ENCODE measurements around the gene NFATC3.

DNA sequence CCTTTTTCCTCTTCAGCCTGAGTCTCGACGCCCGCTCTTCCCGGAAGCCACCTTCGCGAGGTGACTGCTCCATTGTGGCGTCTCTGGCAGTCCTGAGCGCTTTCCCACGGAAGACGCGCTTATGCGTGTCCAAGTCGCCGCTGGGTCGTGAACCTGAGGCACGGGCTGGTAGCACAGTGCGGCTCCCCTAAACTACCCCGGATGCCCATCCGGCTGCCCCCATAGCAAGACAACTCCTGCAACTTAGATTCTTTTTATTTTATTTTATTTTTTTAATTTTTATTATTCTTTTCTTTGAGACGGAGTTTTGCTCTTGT is 152.8 kb downstream of the NFATC3 start:
- TF ChIP-seq BRCA1 (IDR thresholded peaks at IDR 0.05; ENCODE audit: low read depth, low read length) (no peak), POLR2AphosphoS5 (IDR thresholded peaks at IDR 0.05; ENCODE audit: low read depth, low read length) (no peak), TAF1 (IDR thresholded peaks at IDR 0.05; ENCODE audit: low read depth, low read length) (no peak), POLR2A (IDR thresholded peaks at IDR 0.05; ENCODE audit: control extremely low read depth in 1 of 2, low read depth in 2 of 2, low read length in 2 of 2) (no peak), SIRT6 (IDR thresholded peaks at IDR 0.05; ENCODE audit: low read length) (no peak), EZH2 (IDR thresholded peaks at IDR 0.05; ENCODE audit: low read depth, low read length, severe bottlenecking) (no peak), CTCF (IDR thresholded peaks at IDR 0.05; ENCODE audit: control extremely low read depth in 1 of 3, insufficient read depth in 1 of 3, low read depth in 1 of 3, low read length in 3 of 3) (no peak), KDM1A (IDR thresholded peaks at IDR 0.05; ENCODE audit: borderline replicate concordance, low read length) (no peak), ASH2L (IDR thresholded peaks at IDR 0.05; ENCODE audit: low read length) (no peak), KDM4A (IDR thresholded peaks at IDR 0.05; ENCODE audit: low read depth, low read length, severe bottlenecking) (no peak)
- TF ChIP-seq, protein P1, sequence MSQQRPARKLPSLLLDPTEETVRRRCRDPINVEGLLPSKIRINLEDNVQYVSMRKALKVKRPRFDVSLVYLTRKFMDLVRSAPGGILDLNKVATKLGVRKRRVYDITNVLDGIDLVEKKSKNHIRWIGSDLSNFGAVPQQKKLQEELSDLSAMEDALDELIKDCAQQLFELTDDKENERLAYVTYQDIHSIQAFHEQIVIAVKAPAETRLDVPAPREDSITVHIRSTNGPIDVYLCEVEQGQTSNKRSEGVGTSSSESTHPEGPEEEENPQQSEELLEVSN (IDR thresholded peaks at IDR 0.05): no peak

Measured in H1 (cell line).